Measurements from ENCODE around the gene RMI2.
A peak's percentile ranks its signal among the peaks of the same experiment; 100 is the strongest.

Gene RMI2

DNA sequence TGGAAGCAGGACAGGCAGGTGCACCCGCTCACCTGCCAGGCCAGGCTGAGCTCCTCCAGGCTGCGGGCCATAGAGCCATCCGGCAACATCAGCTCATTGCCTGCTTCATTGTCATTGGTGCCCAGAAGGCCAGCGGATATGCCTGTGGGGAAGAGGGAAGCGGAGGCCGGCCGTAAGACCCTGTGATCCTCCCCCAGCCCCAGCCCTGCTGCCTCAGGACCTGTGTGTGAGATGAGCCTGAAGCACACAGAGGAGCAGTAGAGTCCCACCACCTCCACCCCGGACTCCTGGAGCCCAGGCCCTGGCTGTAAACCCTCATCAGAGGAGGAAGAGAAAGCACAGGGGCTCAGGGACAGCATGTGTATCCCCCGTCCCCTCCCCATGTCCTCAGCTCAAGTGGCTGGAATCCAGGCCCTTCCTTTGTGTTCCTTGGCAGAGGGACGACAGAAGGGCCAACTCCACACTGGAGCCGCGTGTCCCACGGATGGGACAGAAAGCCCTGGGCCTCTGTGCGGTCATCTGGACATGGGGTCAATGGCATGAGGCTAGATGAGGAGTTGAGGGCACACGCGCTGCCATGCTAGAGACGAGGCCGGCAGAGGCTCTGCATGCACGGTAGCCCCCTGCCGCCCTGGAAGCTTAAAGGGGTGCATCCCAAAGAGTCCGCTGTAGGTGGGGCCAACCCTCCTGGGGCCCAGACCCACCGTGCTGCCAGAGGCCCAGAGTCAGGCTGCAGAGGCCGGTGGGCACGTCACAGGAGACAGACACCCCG is 39.1 kb downstream of the RMI2 start:
- no peak overlapping the region for H3K27ac ChIP-seq
- H3K36me3 ChIP-seq (ENCODE audit: control insufficient read depth, insufficient read depth, low read length), result no peaks in the 10 kb centered on the region
- no peak overlapping the region for H3K4me3 ChIP-seq (ENCODE audit: low read depth, low read length)
- no peaks in the 10 kb centered on the region for H3K27me3 ChIP-seq (ENCODE audit: control insufficient read depth, insufficient read depth, low read length)
- no peak overlapping the region for H3K9ac ChIP-seq
- no peaks in the 10 kb centered on the region for H3K9me3 ChIP-seq (ENCODE audit: control insufficient read depth, low read length)
- H3K4me2 ChIP-seq (ENCODE audit: low read length), result no peak overlapping the region
- TF ChIP-seq, protein P1, sequence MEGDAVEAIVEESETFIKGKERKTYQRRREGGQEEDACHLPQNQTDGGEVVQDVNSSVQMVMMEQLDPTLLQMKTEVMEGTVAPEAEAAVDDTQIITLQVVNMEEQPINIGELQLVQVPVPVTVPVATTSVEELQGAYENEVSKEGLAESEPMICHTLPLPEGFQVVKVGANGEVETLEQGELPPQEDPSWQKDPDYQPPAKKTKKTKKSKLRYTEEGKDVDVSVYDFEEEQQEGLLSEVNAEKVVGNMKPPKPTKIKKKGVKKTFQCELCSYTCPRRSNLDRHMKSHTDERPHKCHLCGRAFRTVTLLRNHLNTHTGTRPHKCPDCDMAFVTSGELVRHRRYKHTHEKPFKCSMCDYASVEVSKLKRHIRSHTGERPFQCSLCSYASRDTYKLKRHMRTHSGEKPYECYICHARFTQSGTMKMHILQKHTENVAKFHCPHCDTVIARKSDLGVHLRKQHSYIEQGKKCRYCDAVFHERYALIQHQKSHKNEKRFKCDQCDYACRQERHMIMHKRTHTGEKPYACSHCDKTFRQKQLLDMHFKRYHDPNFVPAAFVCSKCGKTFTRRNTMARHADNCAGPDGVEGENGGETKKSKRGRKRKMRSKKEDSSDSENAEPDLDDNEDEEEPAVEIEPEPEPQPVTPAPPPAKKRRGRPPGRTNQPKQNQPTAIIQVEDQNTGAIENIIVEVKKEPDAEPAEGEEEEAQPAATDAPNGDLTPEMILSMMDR (IDR thresholded peaks at IDR 0.05), result no peak
- H2AFZ ChIP-seq, result no peak overlapping the region
- H3K79me2 ChIP-seq, result no peaks in the 10 kb centered on the region
- H3K4me1 ChIP-seq, result no peaks in the 10 kb centered on the region

DNA sequence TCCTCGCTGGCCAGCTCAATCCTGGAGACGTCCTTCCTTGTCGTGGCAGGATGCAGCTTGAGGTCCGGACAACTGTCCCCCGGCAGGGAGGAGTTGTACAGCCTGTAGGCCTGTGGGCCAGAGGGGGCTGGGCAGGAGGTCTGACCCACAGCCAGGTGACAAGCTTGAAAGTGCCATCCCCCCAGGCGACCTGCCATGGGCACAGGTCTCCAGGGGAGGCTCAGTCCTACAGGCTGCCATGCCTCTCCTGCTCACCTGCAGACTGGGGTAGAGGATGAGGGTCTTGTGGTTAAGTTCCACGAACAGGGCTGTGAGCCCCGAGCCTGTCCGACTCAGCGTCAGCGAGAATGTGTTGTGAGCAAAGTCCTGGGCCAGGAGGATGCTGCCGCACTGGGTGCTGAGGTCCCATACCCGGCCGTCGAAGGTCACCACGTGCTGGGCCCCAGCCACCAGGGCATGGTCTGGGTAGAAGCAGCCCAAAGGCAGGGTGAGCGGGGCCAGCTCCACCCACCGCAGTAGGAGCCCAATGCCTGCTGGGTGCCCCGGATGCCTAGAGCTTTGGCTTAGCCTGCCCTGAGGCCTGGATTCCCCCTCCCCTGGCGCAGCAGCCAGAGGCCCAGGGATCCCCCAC is 39.8 kb downstream of the RMI2 start:
- no peaks in the 10 kb centered on the region for H3K27me3 ChIP-seq (ENCODE audit: control insufficient read depth, insufficient read depth, low read length)
- TF ChIP-seq, protein P1 (IDR thresholded peaks at IDR 0.05), result no peak
- no peak overlapping the region for H3K4me2 ChIP-seq (ENCODE audit: low read length)
- H2AFZ ChIP-seq, result no peak overlapping the region
- no peaks in the 10 kb centered on the region for H3K4me1 ChIP-seq
- no peaks in the 10 kb centered on the region for H3K9me3 ChIP-seq (ENCODE audit: control insufficient read depth, low read length)
- H3K79me2 ChIP-seq, result no peaks in the 10 kb centered on the region
- H3K27ac ChIP-seq, result no peak overlapping the region
- H3K4me3 ChIP-seq (ENCODE audit: low read depth, low read length), result no peak overlapping the region
- no peaks in the 10 kb centered on the region for H3K36me3 ChIP-seq (ENCODE audit: control insufficient read depth, insufficient read depth, low read length)
- no peak overlapping the region for H3K9ac ChIP-seq

DNA sequence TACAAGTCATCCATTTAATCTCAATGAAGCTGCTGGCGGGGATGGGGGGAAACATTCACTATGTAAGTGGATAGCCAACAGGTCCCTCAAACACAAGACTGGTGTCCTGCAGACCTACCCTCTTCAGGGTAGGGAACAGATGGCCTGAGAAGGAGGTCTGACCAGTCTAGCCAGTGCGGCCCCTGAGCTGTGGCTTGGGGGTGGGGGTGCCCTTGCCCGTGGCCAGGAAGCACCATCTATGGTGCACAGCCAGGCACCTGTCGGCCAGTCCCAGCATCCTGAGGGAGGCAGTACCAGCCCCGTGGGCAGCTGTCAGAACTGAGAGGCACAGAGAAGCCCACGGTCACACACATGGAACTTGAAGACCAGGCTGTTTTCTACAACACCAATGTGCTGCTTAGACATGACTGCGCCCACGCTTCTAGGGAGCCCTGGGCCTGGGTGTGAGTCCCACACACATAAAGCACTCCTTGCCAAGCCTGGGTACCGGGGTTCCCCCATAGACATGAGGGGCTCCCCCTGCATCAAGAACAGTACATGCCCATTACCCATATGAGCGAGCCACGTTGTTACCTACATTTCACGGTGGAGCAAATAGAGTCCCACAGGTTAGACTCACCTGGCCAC is 40.9 kb downstream of the RMI2 start:
- no peaks in the 10 kb centered on the region for H3K4me1 ChIP-seq
- H3K4me2 ChIP-seq (ENCODE audit: low read length), result no peak overlapping the region
- H2AFZ ChIP-seq, result no peak overlapping the region
- no peak overlapping the region for H3K9ac ChIP-seq
- no peak overlapping the region for H3K4me3 ChIP-seq (ENCODE audit: low read depth, low read length)
- TF ChIP-seq, protein P1 (IDR thresholded peaks at IDR 0.05), result no peak
- no peak overlapping the region for H3K27ac ChIP-seq
- H3K27me3 ChIP-seq (ENCODE audit: control insufficient read depth, insufficient read depth, low read length), result no peaks in the 10 kb centered on the region
- H3K79me2 ChIP-seq, result no peaks in the 10 kb centered on the region
- H3K9me3 ChIP-seq (ENCODE audit: control insufficient read depth, low read length), result no peaks in the 10 kb centered on the region
- H3K36me3 ChIP-seq (ENCODE audit: control insufficient read depth, insufficient read depth, low read length), result no peaks in the 10 kb centered on the region

DNA sequence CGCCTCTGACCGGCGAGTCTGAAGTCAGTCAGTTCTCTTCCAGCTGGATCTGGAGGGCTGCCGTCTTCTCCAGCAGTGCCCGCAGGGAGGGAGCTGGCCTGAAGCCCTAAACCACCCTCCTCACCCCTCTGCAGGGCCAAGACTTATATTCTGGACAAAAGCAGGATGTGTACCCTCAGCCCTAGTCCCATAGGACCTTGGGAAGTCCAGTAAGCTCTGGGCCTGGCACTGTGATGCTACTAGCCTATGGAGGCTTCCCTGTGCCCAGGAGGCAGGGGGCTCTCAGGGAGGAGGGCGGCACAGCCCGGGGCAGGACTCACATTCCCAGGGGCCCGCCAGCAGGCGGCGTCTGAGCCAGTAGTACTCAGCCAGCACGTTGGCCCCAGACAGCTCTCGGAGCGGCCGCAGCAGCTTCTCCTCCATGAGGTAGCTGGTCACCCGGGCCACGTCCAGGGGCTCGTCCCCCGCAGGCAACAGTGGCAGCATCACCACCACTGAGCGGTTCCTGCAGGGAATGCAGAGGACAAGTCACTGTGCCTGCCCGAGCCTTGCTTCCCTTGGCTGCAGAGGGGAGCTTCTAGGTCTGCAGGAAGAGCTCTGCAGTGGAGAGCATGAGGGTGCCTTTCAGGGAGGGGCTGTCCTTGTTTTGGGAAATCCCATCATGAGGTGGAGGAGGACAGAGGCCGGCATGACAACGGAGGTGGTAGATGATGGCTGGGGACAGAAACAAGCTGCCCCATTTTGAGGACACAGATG is 41.7 kb downstream of the RMI2 start:
- Histone ChIP-seq H3K79me2 (no peaks in the 10 kb centered on the region), H3K4me3 (ENCODE audit: low read depth, low read length) (no peak overlapping the region), H3K27ac (no peak overlapping the region), H3K27me3 (ENCODE audit: control insufficient read depth, insufficient read depth, low read length) (no peaks in the 10 kb centered on the region), H2AFZ (no peak overlapping the region), H3K9ac (no peak overlapping the region), H3K36me3 (ENCODE audit: control insufficient read depth, insufficient read depth, low read length) (no peaks in the 10 kb centered on the region), H3K4me1 (no peaks in the 10 kb centered on the region), H3K4me2 (ENCODE audit: low read length) (no peak overlapping the region), H3K9me3 (ENCODE audit: control insufficient read depth, low read length) (no peaks in the 10 kb centered on the region)
- TF ChIP-seq, protein P1 (IDR thresholded peaks at IDR 0.05), result peak; percentile 18

Data from parathyroid adenoma (tissue), 2 donors.